A549 (cell line): ENCODE measurements around the gene FSTL3. TPM values are rescaled to one million over a fixed set of nuclear protein-coding genes. Genes with fewer than 3 reads are reported as not detected.

Experiments
- ATAC-seq, 2 experiments: fragments of 200-7000 bp in 1 of 2; fragments of >200 bp in 1 of 2; cut with Nextera tagmentation in 1 of 2; cut with Tn5 transposase in 1 of 2; 3 replicates each; pipeline versions ENCODE4 v1.8.0 to v1.9.1; 2018 to 2020; ENCODE audit warnings: mild to moderate bottlenecking in 1 of 2, moderate library complexity in 1 of 2
- CTCF ChIA-PET: fragments of 300-600 bp; sonication (Branson Sonifier 250); formaldehyde crosslinking; extraction: SDS; loops from one replicate; lab custom pipeline; 2021; ENCODE audit warnings: antibody characterized with exemption, inconsistent platforms; lab: Yijun Ruan, JAX
- POLR2A ChIA-PET: fragments of 350-600 bp; formaldehyde crosslinking; extraction: SDS; loops from one replicate; lab custom pipeline; 2021; ENCODE audit warnings: antibody characterized with exemption, inconsistent platforms; lab: Yijun Ruan, JAX
- DNase-seq, 2 experiments: peaks; one replicate each; pipeline versions ENCODE4 v3.0.0 to v3.0.0-alpha.2; 2011 to 2016; ENCODE audit warnings: low read depth in 1 of 2, low spot score in 1 of 2
- FAIRE-seq: peaks from 2 replicates; lab custom pipeline; 2011; peaks lifted over from hg19 to GRCh38; lab: Jason Lieb, UNC
- H3K27ac ChIP-seq, 2 experiments: fragments of >200 bp; sonication (Bioruptor Twin); formaldehyde crosslinking; 3 replicates each; pipeline ENCODE4 v1.5.1; 2016 to 2017
- H3K4me1 ChIP-seq: fragments of >200 bp; sonication (Bioruptor Twin); formaldehyde crosslinking; 3 replicates; pipeline ENCODE4 v1.6.1; 2016
- H3K4me2 ChIP-seq: fragments of >200 bp; sonication (Bioruptor Twin); formaldehyde crosslinking; 3 replicates; pipeline ENCODE4 v1.6.1; 2016
- H3K4me3 ChIP-seq: fragments of >200 bp; sonication (Bioruptor Twin); formaldehyde crosslinking; 3 replicates; pipeline ENCODE4 v1.5.1; 2016
- H3K9me3 ChIP-seq: fragments of >200 bp; sonication (Bioruptor Twin); formaldehyde crosslinking; 3 replicates; pipeline ENCODE4 v1.6.1; 2016
- CBX2 ChIP-seq: fragments of 200-600 bp; sonication (generic); IDR thresholded peaks from 2 replicates; pipeline ENCODE4 v1.6.1; 2016; ENCODE audit warnings: low read depth, mild to moderate bottlenecking, borderline replicate concordance
- CBX8 ChIP-seq: fragments of 200-600 bp; sonication (generic); IDR thresholded peaks from 2 replicates; pipeline ENCODE4 v1.6.1; 2016
- CHD2 ChIP-seq: fragments of 150-350 bp; IDR thresholded peaks from 2 replicates; pipeline ENCODE4 v1.6.1; 2014; ENCODE audit warnings: low read length; ENCODE audit not compliant: partially characterized antibody
- EP300 ChIP-seq, 2 experiments: fragments of >200 bp; sonication (Bioruptor Twin); formaldehyde crosslinking; IDR thresholded peaks; 2 replicates in 1 of 2; 3 replicates in 1 of 2; pipeline ENCODE4 v1.6.1; 2016 to 2017
- FOSL2 ChIP-seq, 2 experiments: fragments of 450-650 bp in 1 of 2; fragments of >200 bp in 1 of 2; sonication (Bioruptor Twin) in 1 of 2; formaldehyde crosslinking; IDR thresholded peaks; 2 replicates each; pipeline versions ENCODE4 v1.5.0 to v1.6.1; 2016 to 2020; ENCODE audit warnings: mild to moderate bottlenecking in 1 of 2, moderate library complexity in 1 of 2
- HEYL ChIP-seq: fragments of 250-450 bp; sonication (Bioruptor Pico); IDR thresholded peaks from 2 replicates; pipeline ENCODE4 v1.8.0; 2021; ENCODE audit warnings: mild to moderate bottlenecking, moderate library complexity
- HOXA7 ChIP-seq: fragments of 250-450 bp; sonication (Bioruptor Pico); IDR thresholded peaks from 2 replicates; pipeline ENCODE4 v1.5.0; 2020; ENCODE audit warnings: mild to moderate bottlenecking, moderate library complexity
- JUN ChIP-seq, 2 experiments: fragments of >200 bp; sonication (Bioruptor Twin); formaldehyde crosslinking; IDR thresholded peaks; 2 replicates in 1 of 2; 3 replicates in 1 of 2; pipeline ENCODE4 v1.6.1; 2016 to 2017
- RAD21 ChIP-seq, 2 experiments: fragments of >200 bp in 1 of 2; sonication (Bioruptor Twin) in 1 of 2; formaldehyde crosslinking in 1 of 2; IDR thresholded peaks in 1 of 2; conservative IDR thresholded peaks in 1 of 2; 2 replicates in 1 of 2; 3 replicates in 1 of 2; pipeline ENCODE4 v1.6.1; 2012 to 2018; ENCODE audit warnings: inconsistent platforms in 1 of 2
- RNF2 ChIP-seq: fragments of 200-600 bp; sonication (generic); IDR thresholded peaks from 2 replicates; pipeline ENCODE4 v1.6.1; 2016; ENCODE audit warnings: low read depth, mild to moderate bottlenecking, antibody characterized with exemption, moderate library complexity, borderline replicate concordance
- ZNF302 ChIP-seq: fragments of 250-450 bp; sonication (Bioruptor Pico); IDR thresholded peaks from 2 replicates; pipeline ENCODE4 v1.9.0; 2021; ENCODE audit warnings: inconsistent platforms, mild to moderate bottlenecking, moderate library complexity
- WGBS: methylation state at CpG from one replicate; pipeline ENCODE4 v1.1.6; 2017; ENCODE audit errors: missing lambda C conversion rate; 5-methylcytosine and 5-hydroxymethylcytosine counted together
- polyA plus RNA-seq, 4 experiments: library from polyadenylated mRNA; depleted of rRNA in 3 of 4; stranded (reverse); fragments of >200 nt; fragmentation: RNase III in 1 of 4; extraction: RNeasy Plus Mini Kit Qiagen cat#74134 plus additional on column Dnase treatment in 1 of 4; gene quantifications; 2 replicates in 3 of 4; 3 replicates in 1 of 4; pipeline ENCODE4 v1.2.3, GENCODE V29; 2011 to 2017
- TF ChIP-seq, protein P1 (sequence below): fragments of 250-450 bp; sonication (Bioruptor Pico); IDR thresholded peaks from 2 replicates; pipeline ENCODE4 v1.5.0; 2021; ENCODE audit warnings: mild to moderate bottlenecking, moderate library complexity, borderline replicate concordance
- TF ChIP-seq, protein P2 (sequence below): fragments of 150-350 bp; IDR thresholded peaks from 2 replicates; pipeline ENCODE4 v1.6.1; 2014; ENCODE audit warnings: low read depth, mild to moderate bottlenecking, low read length
- TF ChIP-seq, protein P3 (sequence below): IDR thresholded peaks from 2 replicates; pipeline ENCODE4 v1.6.1; 2012

Gene FSTL3
- polyA plus RNA-seq, 2 of the 4 experiments (the other 2 are of a cell fraction) = 58.1 to 131 TPM

DNA sequence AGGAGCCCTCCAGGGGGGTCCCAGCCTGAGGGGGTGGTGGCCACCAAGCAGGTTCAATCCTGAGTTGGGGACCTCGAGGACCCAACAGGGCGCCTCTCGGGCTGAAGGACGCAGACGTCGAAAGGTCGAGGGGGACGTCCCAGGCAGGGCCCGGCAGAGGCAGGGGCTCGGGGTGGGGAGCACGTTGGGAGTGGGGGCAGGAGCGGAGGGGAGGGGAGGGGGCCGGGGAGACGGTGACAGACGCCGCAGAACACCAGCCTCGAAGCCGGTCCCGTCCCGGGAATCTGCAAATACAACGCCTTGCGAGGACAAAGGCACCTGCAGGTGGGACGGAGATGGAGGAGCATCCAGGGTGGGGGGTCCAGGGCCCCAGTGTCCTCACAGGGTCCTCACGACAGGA is 32.5 kb upstream of the FSTL3 start (continued):
- TF ChIP-seq, protein P1, sequence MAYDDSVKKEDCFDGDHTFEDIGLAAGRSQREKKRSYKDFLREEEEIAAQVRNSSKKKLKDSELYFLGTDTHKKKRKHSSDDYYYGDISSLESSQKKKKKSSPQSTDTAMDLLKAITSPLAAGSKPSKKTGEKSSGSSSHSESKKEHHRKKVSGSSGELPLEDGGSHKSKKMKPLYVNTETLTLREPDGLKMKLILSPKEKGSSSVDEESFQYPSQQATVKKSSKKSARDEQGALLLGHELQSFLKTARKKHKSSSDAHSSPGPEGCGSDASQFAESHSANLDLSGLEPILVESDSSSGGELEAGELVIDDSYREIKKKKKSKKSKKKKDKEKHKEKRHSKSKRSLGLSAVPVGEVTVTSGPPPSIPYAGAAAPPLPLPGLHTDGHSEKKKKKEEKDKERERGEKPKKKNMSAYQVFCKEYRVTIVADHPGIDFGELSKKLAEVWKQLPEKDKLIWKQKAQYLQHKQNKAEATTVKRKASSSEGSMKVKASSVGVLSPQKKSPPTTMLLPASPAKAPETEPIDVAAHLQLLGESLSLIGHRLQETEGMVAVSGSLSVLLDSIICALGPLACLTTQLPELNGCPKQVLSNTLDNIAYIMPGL = no peak
- TF ChIP-seq RAD21 (conservative IDR thresholded peaks at IDR 0.05 in 1 of 2, IDR thresholded peaks at IDR 0.05 in 1 of 2) = no peak
- no peak for TF ChIP-seq HOXA7 (CRISPR knock-in tag)
- no peak for TF ChIP-seq CBX8
- TF ChIP-seq, protein P2, sequence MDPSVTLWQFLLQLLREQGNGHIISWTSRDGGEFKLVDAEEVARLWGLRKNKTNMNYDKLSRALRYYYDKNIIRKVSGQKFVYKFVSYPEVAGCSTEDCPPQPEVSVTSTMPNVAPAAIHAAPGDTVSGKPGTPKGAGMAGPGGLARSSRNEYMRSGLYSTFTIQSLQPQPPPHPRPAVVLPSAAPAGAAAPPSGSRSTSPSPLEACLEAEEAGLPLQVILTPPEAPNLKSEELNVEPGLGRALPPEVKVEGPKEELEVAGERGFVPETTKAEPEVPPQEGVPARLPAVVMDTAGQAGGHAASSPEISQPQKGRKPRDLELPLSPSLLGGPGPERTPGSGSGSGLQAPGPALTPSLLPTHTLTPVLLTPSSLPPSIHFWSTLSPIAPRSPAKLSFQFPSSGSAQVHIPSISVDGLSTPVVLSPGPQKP = no peak
- TF ChIP-seq RNF2 = no peak
- TF ChIP-seq, all 56 proteins: peak for 0

DNA sequence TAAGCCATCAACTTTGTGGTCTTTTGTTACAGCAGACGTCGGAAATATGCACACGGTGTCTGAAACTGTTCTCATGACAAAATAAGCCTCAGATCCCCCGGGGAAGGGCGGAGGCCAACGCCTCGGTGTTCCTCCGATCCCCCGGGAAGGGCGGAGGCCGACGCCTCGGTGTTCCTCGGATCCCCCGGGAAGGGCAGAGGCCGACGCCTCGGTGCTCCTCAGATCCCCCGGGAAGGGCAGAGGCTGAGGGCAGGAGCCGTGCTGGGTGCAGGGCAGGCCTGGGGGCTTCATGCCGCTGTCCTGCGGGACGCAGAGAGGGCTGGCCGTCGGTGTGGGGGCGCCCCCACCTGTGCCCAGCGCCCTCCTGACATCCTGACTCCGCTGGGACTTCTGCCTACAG is 31.8 kb upstream of the FSTL3 start:
- H3K4me1 ChIP-seq = no peaks in the 10 kb centered on the region

DNA sequence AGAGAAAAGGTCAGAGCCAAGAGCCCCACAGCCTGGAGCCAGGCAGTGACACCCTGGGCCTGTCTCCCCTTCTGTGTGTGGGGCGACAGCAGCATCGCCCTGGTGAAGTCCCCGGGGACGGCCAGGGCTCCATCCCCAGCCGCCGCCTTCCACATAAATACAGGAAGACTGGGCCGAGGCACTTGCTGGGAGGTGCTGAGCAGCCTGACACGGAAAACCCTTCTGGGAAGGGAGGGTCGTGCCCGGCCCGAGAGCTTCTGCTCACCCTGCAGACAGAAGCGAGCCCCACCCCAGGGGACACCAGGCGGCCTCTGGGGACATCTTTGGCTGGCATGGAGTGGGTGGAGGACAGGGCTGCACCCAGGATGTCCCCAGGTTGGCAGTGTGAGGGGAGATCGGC is 31.4 kb upstream of the FSTL3 start:
- DNase-seq = no peak
- 100% methylated on average over 1 of the region's 14 CpGs for WGBS
- no peak overlapping the region for H3K4me2 ChIP-seq
- ChIA-PET CTCF (interaction anchor here (2.0 kb wide), 1 partner anchor 61 kb away, joined by 6 read pairs; no protein-coding TSS in a partner anchor), POLR2A (no interaction called here)
- no peaks in the 10 kb centered on the region for H3K4me1 ChIP-seq
- FAIRE-seq = no peak
- ATAC-seq = no peak
- no peak overlapping the region for H3K27ac ChIP-seq
- no peak for TF ChIP-seq CBX2
- TF ChIP-seq, protein P3, sequence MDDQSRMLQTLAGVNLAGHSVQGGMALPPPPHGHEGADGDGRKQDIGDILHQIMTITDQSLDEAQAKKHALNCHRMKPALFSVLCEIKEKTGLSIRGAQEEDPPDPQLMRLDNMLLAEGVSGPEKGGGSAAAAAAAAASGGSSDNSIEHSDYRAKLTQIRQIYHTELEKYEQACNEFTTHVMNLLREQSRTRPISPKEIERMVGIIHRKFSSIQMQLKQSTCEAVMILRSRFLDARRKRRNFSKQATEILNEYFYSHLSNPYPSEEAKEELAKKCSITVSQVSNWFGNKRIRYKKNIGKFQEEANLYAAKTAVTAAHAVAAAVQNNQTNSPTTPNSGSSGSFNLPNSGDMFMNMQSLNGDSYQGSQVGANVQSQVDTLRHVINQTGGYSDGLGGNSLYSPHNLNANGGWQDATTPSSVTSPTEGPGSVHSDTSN = no peak
- no peak for TF ChIP-seq EP300 (IDR thresholded peaks at IDR 0.05)
- TF ChIP-seq CHD2 = no peak
- no peak for TF ChIP-seq JUN (IDR thresholded peaks at IDR 0.05)
- TF ChIP-seq ZNF302 (CRISPR knock-in tag) = no peak
- no peak for TF ChIP-seq RNF2
- no peak for TF ChIP-seq HEYL (CRISPR knock-in tag)
- no peaks in the 10 kb centered on the region for H3K9me3 ChIP-seq
- H3K4me3 ChIP-seq = no peak overlapping the region

More for the DNA sequence above, 31.8 kb upstream of the FSTL3 start:
- DNase-seq (no peak), FAIRE-seq (no peak), ATAC-seq (no peak)
- no peak overlapping the region for H3K4me3 ChIP-seq
- ChIA-PET CTCF (interaction anchor here (2.0 kb wide), 1 partner anchor 60 kb away, joined by 6 read pairs; no protein-coding TSS in a partner anchor), POLR2A (no interaction called here)
- WGBS = 82% methylated on average over 18 of the region's 28 CpGs
- H3K27ac ChIP-seq = no peak overlapping the region
- H3K4me2 ChIP-seq = no peak overlapping the region
- no peaks in the 10 kb centered on the region for H3K9me3 ChIP-seq
- TF ChIP-seq, protein P2 = no peak
- TF ChIP-seq FOSL2 (IDR thresholded peaks at IDR 0.05) = no peak
- TF ChIP-seq FOSL2 (CRISPR knock-in tag; IDR thresholded peaks at IDR 0.05) = no peak
- TF ChIP-seq, all 56 proteins: peak for 0
